ENCODE data around the gene PPM1N. TPM values are rescaled to one million over a fixed set of nuclear protein-coding genes. Genes with fewer than 3 reads are reported as not detected.

Gene PPM1N
- total and polyA plus RNA-seq, 11 donors, result 0.23 to 2.7 (median 0.65) TPM; not detected in 5

DNA sequence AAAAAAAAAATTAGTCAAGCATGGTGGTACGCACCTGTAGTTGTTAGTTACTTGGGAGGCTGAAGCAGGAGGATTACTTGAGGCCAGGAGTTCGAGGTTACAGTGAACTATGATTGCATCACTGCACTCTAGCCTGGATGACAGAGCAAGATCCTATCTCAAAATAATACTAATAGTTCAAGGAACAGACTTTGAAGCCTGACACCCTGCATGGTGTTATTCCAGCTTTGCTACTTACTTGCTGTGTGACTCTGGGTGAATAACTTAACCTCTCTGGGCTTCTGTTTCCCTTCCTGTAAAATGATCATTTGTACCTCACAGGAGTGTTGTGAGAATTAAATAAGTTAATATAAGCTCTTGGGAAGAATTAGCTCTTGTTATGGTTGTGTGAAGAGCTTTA lies 34.0 kb upstream of the PPM1N start:
- H3K4me3 ChIP-seq, result no peak overlapping the region
- no peak for TF ChIP-seq POLR2A (IDR thresholded peaks at IDR 0.05)
- TF ChIP-seq, protein P1, sequence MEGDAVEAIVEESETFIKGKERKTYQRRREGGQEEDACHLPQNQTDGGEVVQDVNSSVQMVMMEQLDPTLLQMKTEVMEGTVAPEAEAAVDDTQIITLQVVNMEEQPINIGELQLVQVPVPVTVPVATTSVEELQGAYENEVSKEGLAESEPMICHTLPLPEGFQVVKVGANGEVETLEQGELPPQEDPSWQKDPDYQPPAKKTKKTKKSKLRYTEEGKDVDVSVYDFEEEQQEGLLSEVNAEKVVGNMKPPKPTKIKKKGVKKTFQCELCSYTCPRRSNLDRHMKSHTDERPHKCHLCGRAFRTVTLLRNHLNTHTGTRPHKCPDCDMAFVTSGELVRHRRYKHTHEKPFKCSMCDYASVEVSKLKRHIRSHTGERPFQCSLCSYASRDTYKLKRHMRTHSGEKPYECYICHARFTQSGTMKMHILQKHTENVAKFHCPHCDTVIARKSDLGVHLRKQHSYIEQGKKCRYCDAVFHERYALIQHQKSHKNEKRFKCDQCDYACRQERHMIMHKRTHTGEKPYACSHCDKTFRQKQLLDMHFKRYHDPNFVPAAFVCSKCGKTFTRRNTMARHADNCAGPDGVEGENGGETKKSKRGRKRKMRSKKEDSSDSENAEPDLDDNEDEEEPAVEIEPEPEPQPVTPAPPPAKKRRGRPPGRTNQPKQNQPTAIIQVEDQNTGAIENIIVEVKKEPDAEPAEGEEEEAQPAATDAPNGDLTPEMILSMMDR (IDR thresholded peaks at IDR 0.05), result no peak
- 85 to 95% (median 92%) methylated on average over 2 of the region's 2 CpGs for WGBS, 4 donors

DNA sequence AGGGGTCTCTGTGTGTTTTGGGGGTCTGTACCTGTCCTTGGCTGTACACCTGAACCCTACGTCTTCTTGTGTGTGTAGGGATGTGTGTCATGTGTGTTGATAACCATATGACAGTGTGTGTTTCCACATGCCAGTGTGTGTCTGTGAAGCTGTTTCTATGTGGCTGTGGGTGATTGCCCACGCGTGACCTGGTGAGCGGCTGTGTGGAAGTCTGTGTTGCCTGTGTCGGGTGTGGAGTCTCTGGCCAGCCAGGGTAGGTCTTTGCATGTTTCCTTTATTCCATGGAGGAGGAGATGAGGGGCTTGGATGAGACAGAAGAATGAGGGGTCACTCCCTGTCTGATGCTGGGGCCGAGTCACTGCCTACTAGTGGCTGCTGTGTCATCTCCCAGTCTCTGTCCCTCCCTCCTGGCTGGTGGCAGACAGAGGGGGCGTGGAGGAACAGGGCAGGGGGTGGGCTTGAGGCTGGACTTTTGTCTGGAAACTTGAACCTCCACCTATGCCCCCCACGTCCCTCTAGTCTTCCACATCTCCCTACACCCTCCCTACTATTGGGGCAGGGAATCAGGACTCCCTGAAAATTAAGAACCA lies 33.3 kb upstream of the PPM1N start:
- Histone ChIP-seq H3K9me3 (no peaks in the 10 kb centered on the region), H3K27ac (no peak overlapping the region), H3K27me3 (no peaks in the 10 kb centered on the region), H3K4me1 (peaks cover 2 to 25% (median 20%) of the 10 kb centered on the region in 12 donors), H3K36me3 (no peaks in the 10 kb centered on the region), H3K4me3 (no peak overlapping the region)
- no peak for TF ChIP-seq POLR2A (IDR thresholded peaks at IDR 0.05)
- WGBS, 4 donors, result 58 to 68% (median 63%) methylated on average over 8 of the region's 8 CpGs
- DNase-seq (no peak), ATAC-seq (no peak)
- intact Hi-C loops (cut with DNase I), result no loop called here

More for the DNA sequence above, 34.0 kb upstream of the PPM1N start:
- H3K9me3 ChIP-seq, result no peaks in the 10 kb centered on the region
- H3K27me3 ChIP-seq, result no peaks in the 10 kb centered on the region
- no peak for DNase-seq
- H3K27ac ChIP-seq, result no peak overlapping the region
- peaks cover 0 to 19% (median 17%) of the 10 kb centered on the region in 12 donors for H3K4me1 ChIP-seq
- no peak for ATAC-seq
- H3K36me3 ChIP-seq, result no peaks in the 10 kb centered on the region
- intact Hi-C loops (cut with DNase I), result no loop called here

DNA sequence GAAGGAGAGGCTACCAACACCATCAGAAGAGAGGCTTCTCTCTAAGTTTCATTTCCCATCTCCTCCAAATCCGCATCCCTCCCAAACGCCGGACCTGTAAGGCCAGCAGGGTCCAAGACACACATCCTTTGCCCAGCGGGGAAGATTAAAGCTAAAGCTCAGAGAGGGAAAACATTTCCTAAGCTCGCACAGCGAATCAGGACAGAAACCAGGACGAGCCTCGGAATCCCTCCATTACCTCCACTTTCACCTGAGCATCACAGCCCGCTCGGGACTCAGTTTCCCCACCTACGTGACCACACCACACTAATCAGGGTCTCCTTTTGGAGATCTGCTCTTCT lies 31.2 kb upstream of the PPM1N start:
- H3K27ac ChIP-seq, result peak overlapping the region in 11 of 12 donors; percentile 83 to 99 (median 95)
- peak overlapping the region; percentile 51 to 89 (median 72) for H3K4me3 ChIP-seq
- WGBS, 4 donors, result 1 to 3% (median 2%) methylated on average over 10 to 11 of the region's 11 CpGs
- H3K36me3 ChIP-seq, result no peaks in the 10 kb centered on the region
- TF ChIP-seq, protein P1 (IDR thresholded peaks at IDR 0.05), result no peak
- no peak for TF ChIP-seq POLR2A (IDR thresholded peaks at IDR 0.05)
- ATAC-seq, result no peak
- intact Hi-C loops (cut with DNase I), result loop anchor here in 1 of 10 donors (2.0 kb wide), 1 partner anchor 22 kb away; no protein-coding TSS in a partner anchor
- no peak for DNase-seq
- peaks cover 5 to 33% (median 24%) of the 10 kb centered on the region in 12 donors for H3K4me1 ChIP-seq
- H3K27me3 ChIP-seq, result no peaks in the 10 kb centered on the region
- H3K9me3 ChIP-seq, result no peaks in the 10 kb centered on the region

DNA sequence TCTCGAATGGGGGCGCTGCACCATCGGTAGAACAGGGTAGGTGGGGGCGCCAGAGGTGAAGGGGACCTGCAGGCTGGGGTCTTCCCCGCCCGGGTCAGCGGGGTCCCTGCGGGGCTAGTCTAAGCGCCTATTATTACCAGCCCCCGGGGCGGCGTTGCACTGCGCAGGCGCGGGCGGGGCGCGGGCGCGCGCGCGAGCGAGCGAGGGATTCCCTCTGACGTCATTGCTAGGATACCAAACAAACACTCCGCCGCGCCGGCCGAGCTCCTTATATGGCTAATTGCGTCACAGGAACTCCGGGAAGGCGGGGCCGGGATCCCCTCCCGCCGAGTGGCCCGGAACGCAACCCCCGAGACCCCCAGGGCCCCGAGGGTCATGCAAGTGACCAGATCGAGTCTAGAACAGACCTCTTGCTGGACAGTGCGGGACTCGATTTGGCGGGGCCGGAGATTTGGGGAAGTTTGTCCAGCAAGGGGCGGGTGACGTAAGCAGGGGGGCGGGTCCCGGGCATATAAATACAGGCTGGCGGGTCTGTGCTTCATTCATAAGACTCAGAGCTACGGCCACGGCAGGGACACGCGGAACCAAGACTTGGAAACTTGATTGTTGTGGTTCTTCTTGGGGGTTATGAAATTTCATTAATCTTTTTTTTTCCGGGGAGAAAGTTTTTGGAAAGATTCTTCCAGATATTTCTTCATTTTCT lies 30.6 kb upstream of the PPM1N start, which contains the start of gene FOSB:
Gene FOSB, plus strand, starts transcription at position 541 of the 703 bp plus-strand sequence. CDS start 591 bp downstream, outside the sequence.
- Histone ChIP-seq H3K9me3 (no peaks in the 10 kb centered on the region), H3K4me1 (peaks cover 5 to 34% (median 26%) of the 10 kb centered on the region in 12 donors), H3K36me3 (no peaks in the 10 kb centered on the region), H3K27ac (peak within 1 kb of the TSS; percentile 54 to 99 (median 95)), H3K27me3 (no peaks in the 10 kb centered on the region), H3K4me3 (peak within 1 kb of the TSS; percentile 51 to 89 (median 72))
- peak; percentile 94 to 98 (median 95) for DNase-seq
- intact Hi-C loops (cut with DNase I), result loop anchor here in 2 of 10 donors (2.0 kb wide), 2 partner anchors 17 to 23 kb away; no protein-coding TSS in a partner anchor
- 0 to 1% (median 0%) methylated on average over 19 to 56 of the region's 56 CpGs for WGBS, 4 donors
- TF ChIP-seq, protein P1 (IDR thresholded peaks at IDR 0.05), result peak in 2 of 12 donors; percentile 32 to 37
- TF ChIP-seq POLR2A (IDR thresholded peaks at IDR 0.05), result peak; percentile 89 to 90
- peak; percentile 32 to 70 (median 62) for ATAC-seq
